NB4 (cell line): ENCODE data around the gene UTP20.

Experiments used
- CTCF ChIP-seq: IDR thresholded peaks from one replicate; pipeline ENCODE4 v1.5.1; 2012; ENCODE audit warnings: low read depth, low read length
- MYC ChIP-seq: IDR thresholded peaks from 2 replicates; pipeline ENCODE4 v1.6.1; 2011; ENCODE audit warnings: low read depth, low read length
- POLR2A ChIP-seq: IDR thresholded peaks from 2 replicates; pipeline ENCODE4 v1.6.1; 2011; ENCODE audit warnings: mild to moderate bottlenecking; ENCODE audit not compliant: insufficient read length; ENCODE audit errors: extremely low read depth
- TF ChIP-seq, protein P1 (sequence below): IDR thresholded peaks from 2 replicates; pipeline ENCODE4 v1.6.1; 2011; ENCODE audit warnings: low read depth, low read length

DNA sequence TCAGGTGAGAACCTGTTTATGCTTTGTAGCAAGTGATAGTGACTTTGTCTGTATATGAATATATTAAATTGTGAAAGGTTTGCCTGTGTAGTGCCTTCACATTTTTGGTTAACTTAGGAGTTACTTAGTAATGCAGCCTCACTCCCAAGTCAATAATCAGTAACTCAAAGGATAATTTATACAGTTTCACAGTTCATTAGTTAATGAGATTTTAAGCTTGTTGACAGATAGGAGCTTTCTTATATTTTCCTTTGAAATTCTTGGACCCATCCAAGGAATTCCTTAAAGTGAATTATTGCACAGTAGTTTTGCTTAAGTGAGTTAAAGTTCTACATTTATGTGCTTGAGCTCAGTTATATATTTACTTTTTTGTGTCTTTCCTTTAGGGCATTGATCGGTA, 50.7 kb downstream of the UTP20 start:
- no peak for TF ChIP-seq POLR2A
- no peak for TF ChIP-seq CTCF
- TF ChIP-seq, protein P1, sequence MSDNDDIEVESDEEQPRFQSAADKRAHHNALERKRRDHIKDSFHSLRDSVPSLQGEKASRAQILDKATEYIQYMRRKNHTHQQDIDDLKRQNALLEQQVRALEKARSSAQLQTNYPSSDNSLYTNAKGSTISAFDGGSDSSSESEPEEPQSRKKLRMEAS, result no peak
- TF ChIP-seq MYC, result no peak
